HG03095 (cell line): ENCODE data around the gene GALNT13.

Experiments used
- ATAC-seq: cut with Tn5 transposase; IDR thresholded peaks from one replicate; pipeline ENCODE4 v1.9.1; 2021; ENCODE audit warnings: moderate library complexity; ENCODE audit not compliant: unreplicated experiment

Gene GALNT13

DNA sequence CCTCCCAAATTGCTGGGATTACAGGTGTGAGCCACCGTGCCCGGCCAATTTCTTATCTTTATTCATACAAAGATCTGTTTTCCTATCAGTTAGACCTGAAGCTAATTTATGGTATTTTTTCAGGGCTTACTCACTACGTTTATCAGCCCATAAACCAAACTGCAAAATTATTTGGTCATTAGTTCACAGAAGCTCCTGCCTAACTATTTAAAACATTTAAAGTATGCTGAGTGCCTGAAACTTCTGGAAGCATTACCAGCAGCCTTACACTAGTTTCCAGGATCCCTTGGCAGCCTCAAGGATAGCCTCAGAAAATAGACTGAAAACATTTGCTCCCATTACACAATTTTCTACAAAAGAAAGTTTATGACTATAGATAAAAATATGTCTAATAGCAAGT is 68.8 kb downstream of the GALNT13 start:
- ATAC-seq: no peak

DNA sequence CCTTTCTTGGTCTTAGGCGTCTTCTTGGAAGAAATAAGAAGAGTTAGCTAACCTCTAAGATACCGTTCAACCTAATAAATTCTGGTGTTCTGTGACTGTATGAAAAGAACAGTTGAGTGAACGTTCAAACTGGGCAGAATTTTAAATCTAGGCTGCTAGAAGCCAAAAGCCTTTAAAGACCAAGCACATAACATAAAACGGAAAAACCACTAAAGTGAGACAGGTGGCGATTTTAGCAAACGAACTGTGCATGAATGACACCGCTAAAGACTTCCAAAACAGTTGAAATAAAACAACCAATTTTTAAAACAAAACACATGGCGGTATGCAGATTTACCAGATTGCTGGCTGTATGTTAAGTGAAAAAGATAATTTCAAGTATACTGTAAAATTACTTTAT is 73.1 kb downstream of the GALNT13 start:
- ATAC-seq: no peak

DNA sequence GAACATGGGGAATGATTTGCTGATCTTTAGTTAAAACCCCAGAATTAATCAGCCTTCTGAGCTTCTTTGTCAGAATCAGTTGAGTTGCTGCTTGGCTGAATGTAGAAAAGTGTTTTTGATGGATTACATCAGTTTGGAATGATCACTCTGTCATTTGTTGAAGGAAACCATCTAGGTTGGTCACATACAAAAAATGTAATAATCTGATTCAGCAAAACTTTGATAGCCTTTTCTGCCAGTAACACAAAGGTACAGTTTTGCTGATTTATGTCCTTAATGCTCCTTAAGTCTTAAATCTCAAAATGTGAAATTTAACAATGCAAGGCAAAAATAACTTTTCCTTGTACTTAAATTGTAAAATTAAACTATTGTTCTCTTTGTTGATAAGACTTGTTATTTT is 74.3 kb downstream of the GALNT13 start:
- ATAC-seq: no peak

DNA sequence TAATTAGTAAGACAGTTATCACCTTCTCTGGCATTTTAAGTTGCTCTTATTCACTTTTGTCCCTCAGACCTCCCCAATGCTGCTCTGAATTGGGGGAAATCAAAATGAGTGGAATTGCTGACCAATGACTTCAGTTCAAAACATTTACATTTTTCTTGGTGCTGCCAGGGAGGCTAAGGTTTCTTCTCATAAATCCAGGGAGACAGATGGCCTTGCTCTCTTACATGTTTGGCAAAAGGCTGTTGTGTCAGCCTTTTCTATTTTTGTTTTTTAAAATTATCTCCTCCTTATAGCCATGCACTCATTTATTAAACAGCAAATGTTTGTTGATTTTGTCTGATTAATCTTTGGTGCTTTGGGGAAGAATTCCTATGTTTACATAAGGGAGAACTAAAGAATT is 82.0 kb downstream of the GALNT13 start:
- no peak for ATAC-seq

DNA sequence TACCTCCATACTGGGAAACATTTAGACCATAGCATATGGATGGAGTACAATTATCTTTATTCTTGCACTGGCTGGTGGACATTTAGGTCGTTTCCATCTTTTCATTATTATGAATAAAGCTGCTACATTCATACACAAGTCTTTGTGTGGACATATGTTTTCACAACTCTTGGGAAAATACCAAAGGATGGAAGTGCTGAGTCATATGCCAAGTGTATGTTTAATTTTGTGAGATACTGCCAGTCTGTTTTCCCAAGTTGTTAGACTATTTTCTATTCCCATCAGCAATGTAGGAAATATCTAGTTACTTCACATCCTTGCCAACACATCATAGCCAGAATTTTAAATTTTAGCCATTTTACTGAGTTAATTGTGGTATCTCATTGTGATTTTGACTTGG is 91.5 kb downstream of the GALNT13 start:
- no peak for ATAC-seq

DNA sequence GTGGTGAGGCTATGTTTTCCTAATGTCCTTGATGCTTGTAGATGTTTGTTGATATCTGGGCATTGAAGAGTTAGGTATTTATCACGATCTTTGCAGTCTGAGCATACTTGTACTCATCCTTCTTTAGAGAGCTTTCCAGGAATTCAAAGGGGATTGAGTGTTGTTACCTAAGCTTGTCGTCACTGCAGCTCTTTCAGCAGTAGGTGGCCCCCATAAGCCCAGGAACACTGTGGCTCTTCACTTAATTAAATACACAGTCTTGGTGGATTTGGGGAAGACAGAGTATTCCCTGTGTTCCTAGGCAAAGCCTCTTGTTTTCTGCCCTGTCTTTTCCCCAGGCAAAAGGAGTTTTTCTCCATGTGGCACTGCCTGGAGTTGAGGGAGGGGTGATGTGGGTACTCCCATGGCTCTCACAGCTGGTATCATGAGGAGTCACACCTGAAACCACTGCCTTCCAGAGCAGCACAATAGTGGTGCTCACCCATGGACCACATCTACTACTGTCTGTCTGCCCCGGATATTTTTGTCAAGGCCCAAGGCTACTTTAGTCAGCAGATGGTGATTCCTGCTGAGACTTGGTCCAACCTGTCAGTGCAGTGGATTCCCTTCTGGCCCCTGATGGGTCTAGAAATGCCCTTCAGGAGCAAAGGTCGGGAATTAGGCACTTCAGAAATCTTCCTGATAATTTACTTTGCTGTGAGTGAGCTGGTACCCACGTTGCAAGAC is 95.7 kb downstream of the GALNT13 start:
- ATAC-seq: no peak

DNA sequence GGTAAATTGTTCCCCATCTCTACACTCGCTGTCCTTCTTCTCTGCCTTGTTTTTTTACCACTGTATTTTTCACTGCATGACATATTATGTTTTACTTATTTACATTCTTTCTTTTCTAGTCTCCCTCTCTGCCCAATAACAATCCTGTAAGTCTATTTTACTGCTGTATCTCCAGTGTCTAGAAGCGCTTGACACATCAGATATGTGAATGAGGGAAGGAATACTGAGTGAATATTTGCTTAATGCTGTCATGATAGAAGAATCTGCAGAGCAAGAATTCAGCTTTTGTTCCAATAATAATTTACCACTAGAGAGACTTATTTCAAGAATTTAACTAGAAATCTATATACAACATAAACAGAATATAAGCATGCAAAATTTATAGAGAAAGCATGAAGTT is 99.5 kb downstream of the GALNT13 start:
- no peak for ATAC-seq

DNA sequence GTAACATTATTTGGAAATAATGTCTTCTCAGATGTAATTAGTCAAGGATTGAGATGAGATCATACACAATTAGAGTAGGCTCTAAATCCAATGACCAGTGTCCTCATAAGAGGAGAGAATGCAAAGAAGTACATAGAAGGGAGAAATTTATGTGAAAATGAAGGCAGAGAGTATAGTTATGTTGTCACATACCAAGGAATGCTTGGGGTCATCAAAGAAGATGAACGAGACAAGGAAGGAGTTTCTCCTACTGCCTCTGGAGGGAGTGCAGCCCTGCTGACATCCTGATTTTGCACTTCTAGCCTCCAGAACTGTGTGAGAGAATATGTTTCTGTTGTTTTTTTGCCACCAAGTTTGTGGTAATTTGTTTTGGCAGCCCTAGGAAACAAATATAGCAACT is 100.1 kb downstream of the GALNT13 start:
- ATAC-seq: no peak

DNA sequence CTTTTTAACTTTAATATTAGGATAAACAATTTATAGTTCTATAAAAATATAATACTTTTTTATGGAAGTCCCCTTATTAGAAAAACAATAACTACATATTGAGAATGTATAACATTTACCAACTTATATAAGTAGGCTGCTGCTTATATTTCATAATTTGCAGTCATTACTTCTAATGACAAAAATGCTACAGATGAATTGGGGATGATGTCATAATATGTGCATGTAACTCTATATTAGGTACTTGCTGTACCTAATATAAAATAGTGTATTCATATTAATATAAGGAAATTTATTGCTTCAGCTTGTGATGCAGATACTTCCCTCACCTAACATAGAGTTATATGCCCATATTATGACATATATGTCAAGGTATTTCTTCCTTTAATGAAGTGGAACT is 100.7 kb downstream of the GALNT13 start:
- no peak for ATAC-seq

DNA sequence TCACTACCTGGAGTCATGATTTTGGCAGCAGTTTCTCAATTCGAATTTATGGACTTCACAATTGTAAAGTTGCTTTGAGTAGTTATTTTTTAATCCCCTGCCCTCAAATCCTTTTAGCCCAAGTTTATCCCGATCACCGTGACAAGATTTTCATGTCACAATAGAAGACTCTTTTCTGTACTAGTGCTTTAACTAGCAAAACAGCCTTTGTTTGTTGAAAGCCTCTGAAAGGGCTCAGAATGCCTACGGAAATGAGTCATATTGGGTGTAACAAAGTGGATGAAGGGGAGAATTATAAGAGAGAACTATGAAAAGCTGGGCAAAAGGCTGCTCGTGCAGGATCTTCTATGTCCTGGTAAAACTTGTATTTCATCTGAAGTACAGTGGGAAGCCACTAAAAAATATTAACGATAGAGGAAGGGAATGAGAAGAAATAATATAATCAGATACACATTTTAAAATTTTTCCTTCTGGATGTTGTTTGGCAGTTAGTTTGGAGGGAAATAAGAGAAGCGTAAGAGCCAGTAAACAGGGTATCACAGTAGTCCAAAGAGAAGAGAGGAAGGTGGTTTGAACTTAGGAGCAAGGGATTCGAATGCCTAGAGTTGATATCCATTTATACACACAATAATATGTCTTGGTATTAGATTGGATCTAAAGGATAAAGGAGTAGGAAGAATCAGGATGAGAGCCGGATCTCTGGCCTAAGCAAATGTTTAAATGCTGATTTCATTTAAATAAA is 114.9 kb downstream of the GALNT13 start:
- no peak for ATAC-seq

DNA sequence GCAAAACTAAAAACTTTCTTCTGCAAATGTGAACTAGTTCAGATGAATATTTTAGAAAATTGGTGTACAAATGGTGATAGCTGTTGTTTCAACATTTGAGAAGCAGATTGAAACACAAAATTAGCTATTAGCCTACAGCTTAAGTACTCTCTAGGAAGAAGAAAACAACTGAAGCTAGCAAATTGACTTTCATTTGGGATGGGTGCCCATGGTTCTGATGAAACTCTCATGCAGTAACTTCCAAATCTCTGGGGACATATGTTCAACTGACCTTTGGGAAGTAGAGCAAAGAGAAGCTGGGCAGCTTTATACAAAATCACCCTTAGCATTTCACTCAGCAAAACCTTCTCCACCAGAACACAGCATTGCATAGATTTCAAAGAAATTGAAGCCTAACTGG is 119.0 kb downstream of the GALNT13 start:
- no peak for ATAC-seq

DNA sequence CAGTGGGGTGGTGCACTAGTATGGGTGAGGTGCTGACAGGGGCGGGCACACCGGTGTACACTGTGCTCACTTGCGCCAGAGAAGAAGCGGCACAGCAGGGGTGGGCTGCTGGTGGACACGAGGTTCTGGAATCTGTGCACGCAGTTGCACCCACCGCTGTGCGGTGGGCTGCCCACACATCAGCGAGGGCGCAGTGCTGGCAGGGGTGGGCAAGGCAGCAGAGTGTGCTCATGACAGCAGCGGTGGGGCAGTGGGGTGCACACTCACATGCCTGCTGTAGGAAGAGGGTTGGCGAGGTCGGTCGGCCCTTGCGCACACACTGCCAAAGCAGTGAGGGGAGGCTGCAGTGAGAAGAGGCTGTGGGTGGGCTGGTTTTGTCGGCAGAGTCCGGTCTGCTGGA is 141.8 kb downstream of the GALNT13 start:
- no peak for ATAC-seq

DNA sequence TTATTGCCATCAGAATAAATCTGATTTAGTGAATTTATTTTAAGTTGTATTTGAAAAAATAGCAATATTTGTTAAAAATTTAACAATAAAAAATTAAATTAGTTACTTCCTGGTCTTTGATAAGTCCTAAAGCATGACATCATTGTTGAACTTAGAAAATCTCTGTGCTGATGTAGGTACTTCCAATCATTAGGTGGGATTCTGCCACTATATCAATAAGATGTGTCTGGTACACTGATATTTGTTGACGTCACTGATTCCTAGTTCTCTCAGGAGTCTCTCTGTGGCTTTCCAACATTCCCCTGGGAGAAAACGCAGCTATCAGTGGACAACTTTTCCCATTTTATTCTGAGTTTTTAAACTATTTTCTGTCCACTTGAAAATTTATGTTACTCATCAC is 143.5 kb downstream of the GALNT13 start:
- no peak for ATAC-seq

DNA sequence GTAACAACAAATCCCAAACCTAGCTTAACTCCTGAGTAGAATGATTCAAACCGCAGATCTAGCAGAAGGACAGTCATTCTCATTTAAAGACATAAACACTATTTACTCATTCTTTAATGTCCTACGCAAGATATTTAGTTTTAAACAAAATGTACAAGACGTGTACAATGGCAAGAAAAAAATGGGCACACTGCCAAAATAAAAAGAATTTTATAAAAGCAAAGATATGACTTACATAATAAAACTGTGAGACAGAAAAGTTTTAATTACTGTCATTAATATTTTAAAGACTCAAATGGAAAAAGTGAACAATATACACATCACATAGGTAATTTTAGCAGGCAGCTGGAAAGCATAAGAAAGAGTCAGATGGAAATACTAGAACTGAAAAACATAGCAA is 157.8 kb downstream of the GALNT13 start:
- ATAC-seq: no peak

DNA sequence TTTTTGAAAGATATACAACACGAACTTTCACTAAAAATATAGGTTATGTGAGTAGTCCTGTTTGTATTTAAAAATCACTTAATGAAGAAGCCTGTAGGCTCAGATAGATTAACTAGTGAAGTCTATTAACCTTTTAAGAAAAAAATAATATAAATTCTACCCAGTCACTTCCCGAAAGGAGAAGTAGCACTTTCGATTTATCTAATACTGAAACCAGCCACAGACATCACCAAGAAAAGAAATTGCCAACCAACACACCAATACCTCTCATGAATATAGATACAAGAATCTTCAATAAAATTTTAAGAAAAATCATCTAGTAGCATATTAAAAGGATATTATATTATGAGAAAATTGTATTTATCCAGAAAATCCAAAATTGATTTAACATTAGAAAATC is 160.5 kb downstream of the GALNT13 start:
- ATAC-seq: no peak

DNA sequence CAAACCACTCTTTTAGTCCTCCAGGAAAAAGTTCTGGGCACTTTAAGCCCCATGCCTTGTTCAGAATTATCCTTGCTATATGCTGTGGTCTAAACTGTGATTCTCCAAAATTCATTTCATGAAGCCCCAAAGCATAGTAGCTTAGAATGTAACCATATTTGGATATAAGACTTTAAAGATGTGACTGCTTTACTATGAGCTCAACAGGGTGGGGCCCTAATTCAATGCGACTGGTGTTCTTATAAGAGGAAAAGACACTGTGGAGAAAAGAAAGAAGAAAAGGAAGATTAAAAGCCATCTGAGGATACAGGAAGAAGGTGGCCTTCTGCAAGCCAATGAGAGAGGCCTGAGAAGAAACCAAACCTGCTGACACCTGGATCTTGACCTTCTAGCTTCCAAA is 174.8 kb downstream of the GALNT13 start:
- no peak for ATAC-seq

DNA sequence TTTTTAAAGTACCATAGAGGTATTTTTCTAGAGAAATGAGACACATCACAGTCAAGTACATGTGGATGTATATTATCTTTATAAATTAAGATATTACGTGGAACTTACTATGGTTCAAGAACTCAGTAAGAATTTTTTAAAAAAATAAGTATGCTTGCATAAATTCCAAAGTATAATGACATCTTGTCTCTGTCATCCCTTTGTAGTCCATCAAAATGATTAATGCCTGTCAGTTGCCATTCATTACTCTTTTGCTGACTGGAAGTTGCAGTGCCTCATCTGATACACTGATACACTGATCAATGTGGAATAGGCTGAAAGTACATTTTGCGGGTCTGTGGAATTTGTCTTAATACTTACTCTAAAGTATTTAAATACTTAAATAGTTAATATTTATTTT is 177.2 kb downstream of the GALNT13 start:
- no peak for ATAC-seq

DNA sequence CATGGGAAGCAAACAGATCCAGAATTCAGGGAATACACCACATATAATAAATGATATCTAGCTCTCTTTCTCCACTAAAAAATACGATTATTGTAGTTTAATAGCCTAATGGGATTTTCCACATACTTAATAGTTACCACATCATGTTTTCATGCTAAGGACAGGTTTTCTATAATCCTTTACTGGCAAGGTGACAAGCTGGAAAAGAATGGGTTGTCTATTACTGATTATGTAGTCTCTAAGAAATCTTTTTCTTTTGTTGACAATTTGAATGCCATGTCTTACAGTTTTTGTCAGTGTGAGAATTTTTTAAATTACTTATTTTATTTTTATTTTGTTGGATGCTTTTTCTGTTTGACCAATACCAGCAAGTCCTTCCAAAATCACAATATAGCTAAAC is 177.8 kb downstream of the GALNT13 start:
- no peak for ATAC-seq

DNA sequence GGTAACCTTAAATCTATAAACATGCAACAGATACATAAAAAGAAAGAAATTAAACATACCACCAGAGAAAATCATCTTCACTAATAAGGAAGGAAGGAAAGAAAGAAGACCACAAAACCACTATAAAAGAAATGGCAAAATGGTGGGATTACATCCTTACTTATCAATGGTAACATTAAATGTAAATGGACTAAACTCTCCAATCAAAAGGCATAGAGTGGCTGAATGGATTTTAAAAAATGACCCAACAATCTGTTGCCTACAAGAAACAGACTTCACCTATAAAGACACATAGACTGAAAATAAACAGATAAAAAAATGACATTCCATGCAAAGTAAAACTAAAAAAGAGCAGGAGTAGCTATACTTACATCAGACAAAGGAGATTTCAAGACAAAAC is 195.4 kb downstream of the GALNT13 start:
- no peak for ATAC-seq

DNA sequence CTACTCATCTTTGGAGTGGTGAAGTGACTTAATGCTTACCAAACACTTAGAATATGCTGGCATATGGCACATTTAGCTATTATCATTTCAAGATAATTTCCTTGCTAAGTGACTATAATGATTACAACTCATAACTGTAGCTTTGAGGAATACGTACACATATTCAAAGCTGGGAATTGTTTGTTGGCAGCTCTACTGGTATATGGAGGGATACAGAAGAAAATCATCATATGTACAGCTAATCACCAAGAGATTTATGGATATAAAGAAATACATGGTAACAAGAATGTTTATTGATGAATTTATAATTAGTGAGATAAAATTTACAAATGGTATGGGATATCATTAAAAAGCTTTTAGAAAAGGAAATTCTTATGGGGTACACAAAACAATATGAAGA is 207.2 kb downstream of the GALNT13 start:
- no peak for ATAC-seq

DNA sequence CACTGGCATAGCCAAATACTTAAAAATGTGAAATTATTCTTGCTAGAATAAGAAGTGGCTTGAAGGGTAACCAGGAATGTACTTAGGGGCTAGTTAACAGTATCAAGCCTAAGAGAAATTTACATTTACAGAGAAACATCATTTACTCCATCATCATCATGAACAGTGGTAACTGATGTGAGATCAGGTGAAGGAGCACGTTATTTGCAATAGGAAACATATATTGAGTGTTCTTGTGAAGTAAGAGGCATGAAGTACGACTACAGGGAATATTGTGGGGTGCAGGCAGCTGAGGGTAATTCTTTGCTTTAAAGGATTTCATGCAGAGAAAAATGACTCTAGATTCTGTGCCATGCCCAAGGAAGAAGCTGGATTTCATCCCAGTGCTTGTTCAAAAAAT is 220.8 kb downstream of the GALNT13 start:
- ATAC-seq: no peak

DNA sequence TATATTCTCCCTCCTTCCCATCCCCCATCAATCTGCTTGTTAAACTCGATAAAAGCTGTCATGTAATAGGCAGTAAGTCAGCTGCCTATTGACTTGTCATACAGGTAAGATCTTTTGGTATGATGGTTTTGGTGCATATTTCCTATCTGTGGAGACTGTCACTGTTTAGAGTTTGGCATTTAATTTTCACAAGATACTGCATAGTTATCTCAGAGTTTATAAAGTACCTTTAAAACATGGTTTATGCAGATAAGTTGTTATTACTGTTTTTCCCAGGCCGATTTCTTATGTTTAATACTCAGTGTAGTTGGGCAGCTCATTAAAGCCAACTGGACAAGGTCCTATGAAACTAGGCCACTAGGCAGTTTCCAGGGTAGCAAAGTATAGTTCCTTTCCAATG is 222.1 kb downstream of the GALNT13 start:
- no peak for ATAC-seq
